AG04450 (cell line): ENCODE results near the gene CEP20. TPM values are rescaled to one million over a fixed set of nuclear protein-coding genes. Genes with fewer than 3 reads are reported as not detected.

Experiments
- CTCF ChIA-PET: fragments of 300-600, 350-600 bp; formaldehyde crosslinking; extraction: SDS; loops from one replicate; lab custom pipeline; 2022; ENCODE audit warnings: antibody characterized with exemption, inconsistent platforms; lab: Charles Lee
- POLR2A ChIA-PET: fragments of 350-600 bp; formaldehyde crosslinking; extraction: SDS; loops from one replicate; lab custom pipeline; 2021; ENCODE audit warnings: antibody characterized with exemption, inconsistent platforms; lab: Yijun Ruan, JAX
- DNase-seq: peaks from one replicate; pipeline ENCODE4 v3.0.0-alpha.2; 2011; ENCODE audit warnings: low read depth, low spot score
- H3K27ac ChIP-seq: one replicate; pipeline ENCODE4 v1.5.1; 2012; ENCODE audit warnings: low read depth, low read length, control low read depth
- H3K27me3 ChIP-seq: one replicate; pipeline ENCODE4 v1.6.0; 2012; ENCODE audit warnings: low read length; ENCODE audit not compliant: control insufficient read depth, insufficient read depth
- H3K4me3 ChIP-seq: 2 replicates; pipeline ENCODE4 v1.5.1; 2011; ENCODE audit warnings: mild to moderate bottlenecking, low read depth, low read length, control low read depth
- H3K9me3 ChIP-seq: 2 replicates; pipeline ENCODE4 v1.5.1; 2012; ENCODE audit warnings: low read length; ENCODE audit not compliant: control insufficient read depth, insufficient read depth
- polyA plus RNA-seq: library from polyadenylated mRNA; depleted of rRNA; stranded (reverse); fragments of >200 nt; gene quantifications from 2 replicates; pipeline ENCODE4 v1.2.3, GENCODE V29; 2011
- TF ChIP-seq, protein P1 (sequence below): IDR thresholded peaks from 2 replicates; pipeline ENCODE4 v1.5.1; 2011; ENCODE audit warnings: low read depth, low read length, control low read depth, inconsistent platforms

Gene CEP20
- polyA plus RNA-seq, 1 experiment: 49.3 TPM

DNA sequence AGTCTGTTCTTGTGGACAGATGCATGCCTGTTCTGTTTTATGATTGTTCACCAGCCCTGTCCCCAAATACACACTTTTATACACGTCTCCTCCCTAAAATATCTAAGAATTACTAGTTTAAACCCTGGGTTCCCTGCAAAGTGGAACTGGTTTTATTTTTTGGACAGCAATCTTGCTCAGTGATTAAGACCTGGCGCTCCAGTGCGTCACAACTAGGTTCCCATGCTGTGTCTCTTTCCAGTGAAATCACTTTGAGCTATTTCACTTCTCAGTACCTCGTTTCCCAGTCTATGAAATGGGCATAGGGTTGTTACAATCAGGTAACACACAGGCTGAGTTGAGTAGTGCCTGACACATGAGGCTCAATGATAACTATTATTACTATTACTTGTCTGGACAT, 1.1 kb downstream of the CEP20 start:
- Histone ChIP-seq H3K27me3 (no peaks in the 10 kb centered on the region), H3K4me3 (peak overlapping the region; percentile 96), H3K27ac (no peak overlapping the region), H3K9me3 (no peaks in the 10 kb centered on the region)
- TF ChIP-seq, protein P1, sequence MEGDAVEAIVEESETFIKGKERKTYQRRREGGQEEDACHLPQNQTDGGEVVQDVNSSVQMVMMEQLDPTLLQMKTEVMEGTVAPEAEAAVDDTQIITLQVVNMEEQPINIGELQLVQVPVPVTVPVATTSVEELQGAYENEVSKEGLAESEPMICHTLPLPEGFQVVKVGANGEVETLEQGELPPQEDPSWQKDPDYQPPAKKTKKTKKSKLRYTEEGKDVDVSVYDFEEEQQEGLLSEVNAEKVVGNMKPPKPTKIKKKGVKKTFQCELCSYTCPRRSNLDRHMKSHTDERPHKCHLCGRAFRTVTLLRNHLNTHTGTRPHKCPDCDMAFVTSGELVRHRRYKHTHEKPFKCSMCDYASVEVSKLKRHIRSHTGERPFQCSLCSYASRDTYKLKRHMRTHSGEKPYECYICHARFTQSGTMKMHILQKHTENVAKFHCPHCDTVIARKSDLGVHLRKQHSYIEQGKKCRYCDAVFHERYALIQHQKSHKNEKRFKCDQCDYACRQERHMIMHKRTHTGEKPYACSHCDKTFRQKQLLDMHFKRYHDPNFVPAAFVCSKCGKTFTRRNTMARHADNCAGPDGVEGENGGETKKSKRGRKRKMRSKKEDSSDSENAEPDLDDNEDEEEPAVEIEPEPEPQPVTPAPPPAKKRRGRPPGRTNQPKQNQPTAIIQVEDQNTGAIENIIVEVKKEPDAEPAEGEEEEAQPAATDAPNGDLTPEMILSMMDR: no peak
- ChIA-PET POLR2A (interaction anchor here (1.0 to 1.9 kb wide), 5 partner anchors 58 to 232 kb away, joined by 3 to 8 read pairs (median 4); no protein-coding TSS in a partner anchor), CTCF (interaction anchor here (0.7 to 4.9 kb wide), 2 partner anchors 13 to 209 kb away, joined by 3 to 35 read pairs; no protein-coding TSS in a partner anchor)
- no peak for DNase-seq

DNA sequence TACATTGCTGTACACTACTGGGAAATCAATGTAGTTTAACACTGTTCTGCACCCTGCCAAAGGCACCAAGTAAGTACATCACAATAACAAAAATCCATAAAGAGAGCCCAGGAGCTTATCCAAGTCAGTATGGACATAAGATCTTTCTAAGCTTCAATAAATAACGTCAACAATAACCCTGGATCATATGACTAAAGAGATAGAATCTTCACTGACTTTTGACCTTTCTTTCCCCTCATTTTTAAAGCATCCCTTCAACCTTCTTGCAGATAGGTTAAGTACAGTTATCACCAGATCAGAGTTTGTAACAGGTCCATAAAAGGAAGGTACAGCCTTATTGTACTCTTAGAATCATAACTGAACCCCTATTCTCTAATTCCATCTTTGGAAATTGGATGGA, 2.3 kb downstream of the CEP20 start:
- Histone ChIP-seq H3K27ac (no peak overlapping the region), H3K9me3 (no peaks in the 10 kb centered on the region), H3K4me3 (no peak overlapping the region), H3K27me3 (no peaks in the 10 kb centered on the region)
- POLR2A ChIA-PET: no interaction called here
- TF ChIP-seq, protein P1: no peak
- DNase-seq: no peak
- CTCF ChIA-PET: interaction anchor here (4.9 kb wide), 1 partner anchor 12 kb away, joined by 35 read pairs; no protein-coding TSS in a partner anchor

DNA sequence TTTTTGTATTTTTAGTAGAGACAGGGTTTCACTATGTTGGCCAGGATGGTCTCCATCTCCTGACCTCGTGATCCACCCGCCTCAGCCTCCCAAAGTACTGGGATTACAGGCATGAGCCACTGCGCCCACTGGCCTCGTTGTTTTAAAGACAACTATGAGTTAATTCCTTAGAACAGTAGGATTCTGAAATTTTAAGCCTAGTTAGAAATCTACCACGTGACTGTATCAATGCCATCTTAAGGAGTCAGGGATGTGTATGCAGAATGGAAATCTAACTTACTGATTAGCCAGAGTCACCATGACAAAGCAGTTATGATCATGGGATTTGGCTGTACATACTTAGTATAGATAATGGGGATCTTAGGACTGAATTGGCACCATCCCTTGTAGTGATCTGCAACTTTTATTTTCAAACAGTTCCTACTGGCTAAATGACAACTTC, 2.8 kb downstream of the CEP20 start:
- Histone ChIP-seq H3K27ac (no peak overlapping the region), H3K27me3 (no peaks in the 10 kb centered on the region), H3K4me3 (no peak overlapping the region), H3K9me3 (no peaks in the 10 kb centered on the region)
- POLR2A ChIA-PET: no interaction called here
- CTCF ChIA-PET: interaction anchor here (4.9 kb wide), 1 partner anchor 11 kb away, joined by 35 read pairs; no protein-coding TSS in a partner anchor
- no peak for DNase-seq
- TF ChIP-seq, protein P1: no peak

DNA sequence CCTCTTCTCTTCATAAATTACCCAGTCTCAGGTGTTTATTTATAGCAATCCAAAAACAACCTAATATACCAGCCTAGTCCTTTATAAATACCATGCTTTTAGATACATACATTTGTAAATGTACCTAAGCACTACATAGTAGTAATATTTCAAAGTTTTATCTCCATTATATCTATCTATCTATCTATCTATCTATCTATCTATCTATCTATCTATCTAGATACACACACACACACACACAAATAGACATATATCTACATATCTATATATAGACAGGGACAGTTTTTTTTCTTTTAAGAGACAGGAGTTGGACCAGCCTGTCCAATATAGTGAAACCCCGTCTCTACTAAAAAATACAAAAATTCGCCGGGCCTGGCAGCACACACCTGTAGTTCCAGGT, 5.8 kb downstream of the CEP20 start:
- DNase-seq: no peak
- POLR2A ChIA-PET: interaction anchor here (0.6 kb wide), 1 partner anchor 160 kb away, joined by 13 read pairs; no protein-coding TSS in a partner anchor
- Histone ChIP-seq H3K27me3 (no peaks in the 10 kb centered on the region), H3K27ac (no peak overlapping the region), H3K4me3 (no peak overlapping the region), H3K9me3 (no peaks in the 10 kb centered on the region)
- TF ChIP-seq, protein P1: no peak
- CTCF ChIA-PET: no interaction called here

DNA sequence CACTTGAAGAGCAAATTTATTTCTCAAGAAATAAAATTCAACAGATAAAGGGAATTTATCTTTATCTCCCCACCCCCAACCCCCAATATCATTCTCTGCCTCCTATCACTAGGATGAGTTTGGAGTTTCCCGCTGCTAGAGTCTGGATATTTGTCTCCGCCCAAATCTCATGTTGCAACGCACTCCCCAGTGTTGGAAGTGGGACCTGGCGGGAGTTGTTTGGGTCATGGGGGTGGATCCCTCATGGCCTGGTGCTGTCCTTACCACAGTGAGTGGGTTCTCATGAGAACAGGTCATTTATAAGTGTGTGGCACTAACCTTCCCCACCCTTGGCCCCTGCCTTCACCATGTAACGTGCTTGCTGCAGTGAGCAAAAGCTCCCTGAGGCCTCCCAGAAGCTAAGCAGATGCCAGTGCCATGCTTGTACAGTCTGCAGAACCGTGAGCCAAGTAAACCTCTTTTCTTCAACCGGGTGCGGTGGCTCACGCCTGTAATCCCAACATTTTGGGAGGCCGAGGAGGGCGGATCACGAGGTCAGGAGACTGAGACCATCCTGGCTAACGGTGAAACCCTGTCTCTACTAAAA, 6.5 kb downstream of the CEP20 start:
- H3K9me3 ChIP-seq: no peaks in the 10 kb centered on the region
- no peak overlapping the region for H3K27ac ChIP-seq
- H3K27me3 ChIP-seq: no peaks in the 10 kb centered on the region
- ChIA-PET CTCF (no interaction called here), POLR2A (interaction anchor here (0.6 kb wide), 1 partner anchor 160 kb away, joined by 13 read pairs; no protein-coding TSS in a partner anchor)
- no peak for DNase-seq
- TF ChIP-seq, protein P1: no peak
- H3K4me3 ChIP-seq: no peak overlapping the region
